KMS-11 (cell line): ENCODE results near the gene KIF2A.

Experiments
- H2AFZ ChIP-seq: fragments of 200-600 bp; sonication (generic); 2 replicates; pipeline ENCODE4 v1.6.1; 2016; ENCODE audit warnings: antibody characterized with exemption, mixed run types, low read depth
- H3K27ac ChIP-seq: fragments of 200-600 bp; sonication (generic); 2 replicates; pipeline ENCODE4 v1.6.1; 2016; ENCODE audit warnings: mild to moderate bottlenecking, mixed run types
- H3K27me3 ChIP-seq: fragments of 200-600 bp; sonication (generic); 2 replicates; pipeline ENCODE4 v1.6.1; 2017; ENCODE audit warnings: mild to moderate bottlenecking, low read depth, mixed run types, moderate library complexity; ENCODE audit not compliant: insufficient read depth
- H3K36me3 ChIP-seq: fragments of 200-600 bp; sonication (generic); 2 replicates; pipeline ENCODE4 v1.6.1; 2017; ENCODE audit warnings: mild to moderate bottlenecking, mixed run types; ENCODE audit not compliant: insufficient read depth
- H3K4me1 ChIP-seq: fragments of 200-600 bp; sonication (generic); 2 replicates; pipeline ENCODE4 v1.6.1; 2016; ENCODE audit warnings: mild to moderate bottlenecking, low read depth, mixed run types; ENCODE audit not compliant: poor library complexity, severe bottlenecking
- H3K4me2 ChIP-seq: fragments of 200-600 bp; sonication (generic); 2 replicates; pipeline ENCODE4 v1.7.0; 2016; ENCODE audit warnings: mild to moderate bottlenecking, mixed run types
- H3K4me3 ChIP-seq: fragments of 200-600 bp; sonication (generic); IDR thresholded peaks from 2 replicates; pipeline ENCODE4 v1.6.1; 2017; ENCODE audit warnings: low read depth, low read length, mixed read lengths; ENCODE audit not compliant: insufficient read depth
- H3K79me2 ChIP-seq: fragments of 200-600 bp; sonication (generic); 2 replicates; pipeline ENCODE4 v1.6.1; 2016; ENCODE audit warnings: low read depth, mixed run types; ENCODE audit not compliant: insufficient read depth
- H3K9ac ChIP-seq: fragments of 200-600 bp; sonication (generic); 2 replicates; pipeline ENCODE4 v1.6.1; 2016; ENCODE audit warnings: mild to moderate bottlenecking, mixed run types
- H4K20me1 ChIP-seq: fragments of 200-600 bp; sonication (generic); 2 replicates; pipeline ENCODE4 v1.6.1; 2016; ENCODE audit warnings: mild to moderate bottlenecking, mixed run types; ENCODE audit not compliant: insufficient read depth
- TF ChIP-seq, protein P1 (sequence below): fragments of 200-600 bp; sonication (generic); conservative IDR thresholded peaks from 2 replicates; pipeline ENCODE4 v1.6.1; 2017; ENCODE audit warnings: low read depth, mild to moderate bottlenecking, antibody characterized with exemption, low read length, moderate library complexity, mixed read lengths

KIF2A gene

DNA sequence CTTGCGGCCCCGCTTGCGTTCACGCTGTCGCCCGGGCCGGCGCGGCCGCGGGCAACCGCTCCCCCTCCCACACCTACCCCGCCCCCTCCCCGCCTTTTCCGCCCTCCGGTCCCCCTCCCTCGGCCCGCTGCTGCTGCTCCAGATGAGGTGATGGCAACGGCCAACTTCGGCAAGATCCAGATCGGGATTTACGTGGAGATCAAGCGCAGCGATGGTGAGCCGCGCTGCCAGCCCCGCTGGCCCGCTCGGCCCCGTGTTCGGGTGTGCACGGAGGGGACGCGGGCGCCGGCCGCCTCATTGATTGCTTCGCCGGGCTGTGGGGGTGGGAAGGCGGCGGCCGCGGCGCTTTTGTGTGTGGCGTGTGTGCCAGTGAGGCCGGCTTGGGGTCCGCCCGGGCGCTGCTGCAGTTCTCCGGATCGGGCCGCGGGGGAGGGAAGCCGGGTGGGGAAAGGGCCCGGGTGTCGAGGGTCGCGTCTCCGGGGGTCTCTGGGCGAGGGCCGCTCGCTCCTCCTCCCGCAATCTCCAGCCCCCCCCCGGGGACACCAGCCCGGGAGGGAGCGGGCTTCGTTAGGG lies 403 bp downstream of the KIF2A start:
- Histone ChIP-seq H3K9ac (peak overlapping the region; percentile 82), H4K20me1 (no peaks in the 10 kb centered on the region), H3K4me2 (peak overlapping the region; percentile 81), H3K27ac (peak overlapping the region; percentile 83), H3K79me2 (peaks cover 49% of the 10 kb centered on the region), H3K4me1 (peaks cover 27% of the 10 kb centered on the region), H2AFZ (peak overlapping the region; percentile 78), H3K36me3 (no peaks in the 10 kb centered on the region), H3K4me3 (no peak overlapping the region), H3K27me3 (no peaks in the 10 kb centered on the region)
- TF ChIP-seq, protein P1, sequence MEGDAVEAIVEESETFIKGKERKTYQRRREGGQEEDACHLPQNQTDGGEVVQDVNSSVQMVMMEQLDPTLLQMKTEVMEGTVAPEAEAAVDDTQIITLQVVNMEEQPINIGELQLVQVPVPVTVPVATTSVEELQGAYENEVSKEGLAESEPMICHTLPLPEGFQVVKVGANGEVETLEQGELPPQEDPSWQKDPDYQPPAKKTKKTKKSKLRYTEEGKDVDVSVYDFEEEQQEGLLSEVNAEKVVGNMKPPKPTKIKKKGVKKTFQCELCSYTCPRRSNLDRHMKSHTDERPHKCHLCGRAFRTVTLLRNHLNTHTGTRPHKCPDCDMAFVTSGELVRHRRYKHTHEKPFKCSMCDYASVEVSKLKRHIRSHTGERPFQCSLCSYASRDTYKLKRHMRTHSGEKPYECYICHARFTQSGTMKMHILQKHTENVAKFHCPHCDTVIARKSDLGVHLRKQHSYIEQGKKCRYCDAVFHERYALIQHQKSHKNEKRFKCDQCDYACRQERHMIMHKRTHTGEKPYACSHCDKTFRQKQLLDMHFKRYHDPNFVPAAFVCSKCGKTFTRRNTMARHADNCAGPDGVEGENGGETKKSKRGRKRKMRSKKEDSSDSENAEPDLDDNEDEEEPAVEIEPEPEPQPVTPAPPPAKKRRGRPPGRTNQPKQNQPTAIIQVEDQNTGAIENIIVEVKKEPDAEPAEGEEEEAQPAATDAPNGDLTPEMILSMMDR = no peak

DNA sequence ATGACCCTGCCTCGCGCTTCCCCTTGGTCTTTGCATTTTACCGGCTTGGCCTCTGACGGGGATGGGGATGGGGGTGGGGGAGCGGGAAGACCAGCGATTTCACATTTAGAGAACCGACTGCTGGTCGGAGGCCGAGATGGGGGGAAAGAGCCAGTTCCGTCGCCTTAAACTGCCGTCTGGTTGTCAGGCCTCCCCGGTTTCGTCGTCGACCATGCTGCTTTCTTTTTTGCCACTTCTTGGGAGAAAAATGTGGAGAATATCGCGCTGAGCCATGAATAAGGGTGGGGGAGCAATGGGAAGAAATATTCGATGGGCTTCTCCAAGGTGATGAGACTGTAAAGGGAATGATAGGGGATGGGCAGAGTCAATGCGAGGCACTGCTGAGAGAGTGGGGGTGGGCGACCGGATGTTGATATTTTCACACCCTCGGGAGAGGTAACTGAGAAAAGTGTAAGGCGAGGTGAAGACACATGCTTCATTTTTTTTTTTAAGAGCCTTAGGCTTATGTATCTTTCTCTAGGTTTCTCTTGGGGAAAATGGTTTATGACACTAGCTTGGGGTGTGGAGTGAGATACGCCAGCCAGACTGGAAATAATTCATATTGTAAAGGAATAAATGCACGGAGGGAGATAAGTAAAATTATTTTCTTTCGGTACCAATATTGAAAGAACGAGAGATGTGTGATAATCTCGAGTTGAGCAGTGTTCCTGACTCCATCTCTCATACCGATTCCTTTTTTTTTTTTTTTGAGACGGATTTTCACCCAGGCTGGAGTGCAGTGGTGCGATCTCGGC lies 1.1 kb downstream of the KIF2A start:
- TF ChIP-seq, protein P1 = no peak
- Histone ChIP-seq H3K4me3 (no peak overlapping the region), H3K79me2 (peaks cover 56% of the 10 kb centered on the region), H3K27ac (peak overlapping the region; percentile 83), H3K4me1 (peaks cover 29% of the 10 kb centered on the region), H3K9ac (peak overlapping the region; percentile 82), H4K20me1 (no peaks in the 10 kb centered on the region), H2AFZ (peak overlapping the region; percentile 78), H3K4me2 (peak overlapping the region; percentile 81), H3K27me3 (no peaks in the 10 kb centered on the region), H3K36me3 (no peaks in the 10 kb centered on the region)

DNA sequence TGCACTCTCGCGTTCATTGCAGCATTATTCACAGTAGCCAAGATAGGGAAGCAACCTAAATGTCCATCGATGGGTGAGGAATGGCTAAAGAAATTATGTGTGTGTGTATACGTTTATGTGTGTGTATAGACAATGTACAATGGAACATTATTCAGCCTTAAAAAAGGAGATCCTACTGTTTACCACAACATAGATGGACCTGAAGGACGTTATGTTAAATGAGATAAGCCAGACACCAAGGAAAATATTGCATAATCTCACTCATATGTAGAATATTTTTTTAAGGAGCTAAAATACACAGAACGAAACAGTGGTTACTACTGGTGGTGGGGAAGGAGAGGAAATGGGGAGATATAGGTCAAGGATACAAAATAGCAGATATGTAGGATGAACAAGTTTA lies 2.4 kb downstream of the KIF2A start:
- peaks cover 69% of the 10 kb centered on the region for H3K79me2 ChIP-seq
- H3K4me3 ChIP-seq = no peak overlapping the region
- H3K27ac ChIP-seq = no peak overlapping the region
- no peaks in the 10 kb centered on the region for H3K27me3 ChIP-seq
- H3K36me3 ChIP-seq = no peaks in the 10 kb centered on the region
- H3K4me2 ChIP-seq = peak overlapping the region; percentile 81; the same call in 1 of the 2 replicates
- no peak overlapping the region for H3K9ac ChIP-seq
- H4K20me1 ChIP-seq = 0 out of 2 replicates have a peak, but pooled peaks cover 11% of the 10 kb centered on the region
- H2AFZ ChIP-seq = no peak overlapping the region
- TF ChIP-seq, protein P1 = no peak
- peaks cover 32% of the 10 kb centered on the region for H3K4me1 ChIP-seq

DNA sequence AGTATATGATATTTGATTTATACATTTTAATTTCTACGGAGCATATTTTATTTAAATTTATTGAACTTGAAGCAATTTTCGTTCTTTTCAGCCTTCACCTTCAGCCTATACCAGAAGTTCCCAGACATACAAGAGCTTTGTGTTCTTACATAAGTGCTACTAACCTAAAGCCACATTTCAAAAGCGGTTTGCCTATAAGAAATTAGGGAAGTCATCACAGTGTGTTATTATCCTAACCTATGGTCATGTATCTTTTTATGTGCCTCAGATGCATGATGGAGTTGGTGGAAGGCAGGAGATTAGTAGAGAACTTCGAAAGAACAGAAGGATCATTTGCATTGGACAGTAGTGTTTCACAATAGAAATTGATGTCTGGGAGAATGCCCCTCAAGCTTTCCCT lies 3.1 kb downstream of the KIF2A start:
- H3K36me3 ChIP-seq = no peaks in the 10 kb centered on the region
- H3K27me3 ChIP-seq = no peaks in the 10 kb centered on the region
- H3K4me3 ChIP-seq = no peak overlapping the region
- TF ChIP-seq, protein P1 = no peak
- H3K27ac ChIP-seq = no peak overlapping the region
- H2AFZ ChIP-seq = no peak overlapping the region
- no peak overlapping the region for H3K9ac ChIP-seq
- no peak overlapping the region for H3K4me2 ChIP-seq
- H3K4me1 ChIP-seq = peaks cover 39% of the 10 kb centered on the region
- H4K20me1 ChIP-seq = 0 out of 2 replicates have a peak, but pooled peaks cover 18% of the 10 kb centered on the region
- peaks cover 76% of the 10 kb centered on the region for H3K79me2 ChIP-seq
